HUES64 (cell line): ENCODE results near the gene RBFOX2.
"Not testable (repeated sequence)": the region's sequence is repeated elsewhere in the genome, so short reads cannot be mapped to it uniquely, and the experiment has no call there.

ENCODE experiments used
- H3K27ac ChIP-seq: 2 replicates; pipeline ENCODE4 v1.7.0; 2013; ENCODE audit warnings: low read depth, low read length, inconsistent platforms
- H3K27me3 ChIP-seq: 2 replicates; pipeline ENCODE4 v1.6.1; 2013; ENCODE audit warnings: mild to moderate bottlenecking, low read length; ENCODE audit not compliant: insufficient read depth
- H3K36me3 ChIP-seq: 2 replicates; pipeline ENCODE4 v1.6.1; 2013; ENCODE audit warnings: mild to moderate bottlenecking, low read length; ENCODE audit not compliant: insufficient read depth
- H3K4me1 ChIP-seq: 2 replicates; pipeline ENCODE4 v1.6.1; 2013; ENCODE audit warnings: mild to moderate bottlenecking, low read length, moderate library complexity; ENCODE audit not compliant: insufficient read depth
- H3K4me3 ChIP-seq: 2 replicates; pipeline ENCODE4 v1.5.1; 2013; ENCODE audit warnings: mild to moderate bottlenecking, low read length, moderate library complexity
- H3K9ac ChIP-seq: 2 replicates; pipeline ENCODE4 v1.6.1; 2013; ENCODE audit warnings: mild to moderate bottlenecking, low read depth, low read length
- H3K9me3 ChIP-seq: 2 replicates; pipeline ENCODE4 v1.6.1; 2013; ENCODE audit warnings: low read depth, low read length; ENCODE audit not compliant: insufficient read depth
- WGBS: fragments of 150-250, 120-280 bp; methylation state at CpG from one replicate; pipeline ENCODE4 v1.1.7; 2013; ENCODE audit warnings: missing lambda C conversion rate; 5-methylcytosine and 5-hydroxymethylcytosine counted together

RBFOX2 gene

GRCh38 chr22:35818897-35819296, 209.7 kb downstream of the RBFOX2 start:
- no peak overlapping the region for H3K4me3 ChIP-seq
- H3K9me3 ChIP-seq, result no peaks in the 10 kb centered on the region
- H3K36me3 ChIP-seq, result no peaks in the 10 kb centered on the region; the same call in 1 of the 2 replicates
- no CpG with 5 or more reads among the region's 1 CpG for WGBS
- H3K9ac ChIP-seq, result no peak overlapping the region
- H3K27me3 ChIP-seq, result no peaks in the 10 kb centered on the region
- no peak overlapping the region for H3K27ac ChIP-seq
- H3K4me1 ChIP-seq, result peaks cover 15% of the 10 kb centered on the region

DNA sequence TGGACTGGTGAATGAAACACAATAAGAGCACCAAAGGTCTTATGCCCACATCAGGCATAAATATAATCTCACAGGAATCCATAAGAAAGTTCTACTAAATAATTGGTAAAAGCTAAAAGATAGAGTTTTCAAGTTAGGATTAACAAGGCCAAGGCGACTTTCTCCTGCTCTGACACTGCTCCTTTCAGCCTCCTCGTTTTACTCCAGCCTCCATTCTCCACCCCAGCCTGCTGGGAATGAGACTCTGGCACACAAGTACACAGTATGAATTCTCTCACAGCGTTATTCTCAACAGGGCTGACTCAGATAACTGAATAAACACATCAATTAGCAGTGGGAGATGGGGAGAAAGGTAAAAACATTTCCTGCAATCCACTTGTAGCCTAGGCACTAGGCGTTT, 216.0 kb downstream of the RBFOX2 start:
- peaks cover 24% of the 10 kb centered on the region for H3K36me3 ChIP-seq
- H3K9ac ChIP-seq, result no peak overlapping the region
- H3K4me3 ChIP-seq, result no peak overlapping the region
- no peaks in the 10 kb centered on the region for H3K27me3 ChIP-seq
- H3K4me1 ChIP-seq, result no peaks in the 10 kb centered on the region
- H3K27ac ChIP-seq, result no peak overlapping the region
- 84% methylated on average over 3 of the region's 4 CpGs for WGBS
- no peaks in the 10 kb centered on the region for H3K9me3 ChIP-seq

DNA sequence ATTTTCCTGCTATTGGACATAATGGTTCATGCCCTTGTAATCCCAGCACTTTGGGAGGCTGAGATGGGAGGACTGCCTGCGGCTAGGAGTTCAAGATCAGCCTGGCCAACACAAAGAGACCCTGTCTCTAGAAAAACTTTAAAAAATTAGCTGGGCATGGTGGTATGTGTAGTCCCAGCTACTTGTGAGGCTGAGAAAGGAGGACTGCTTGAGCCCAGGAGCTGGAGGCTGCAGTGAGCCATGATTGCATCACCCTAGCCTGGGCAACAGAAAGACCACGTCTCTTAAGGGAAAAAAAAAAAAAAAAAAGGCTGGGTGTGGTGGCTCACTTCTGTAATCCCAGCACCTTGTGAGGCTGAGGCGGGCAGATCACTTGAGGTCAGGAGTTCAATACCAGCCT, 217.0 kb downstream of the RBFOX2 start:
- no peaks in the 10 kb centered on the region for H3K27me3 ChIP-seq
- H3K4me3 ChIP-seq, result no peak overlapping the region
- 85% methylated on average over 3 of the region's 3 CpGs for WGBS
- H3K36me3 ChIP-seq, result peaks cover 31% of the 10 kb centered on the region
- no peak overlapping the region for H3K9ac ChIP-seq
- H3K27ac ChIP-seq, result no peak overlapping the region
- no peaks in the 10 kb centered on the region for H3K9me3 ChIP-seq
- H3K4me1 ChIP-seq, result no peaks in the 10 kb centered on the region

DNA sequence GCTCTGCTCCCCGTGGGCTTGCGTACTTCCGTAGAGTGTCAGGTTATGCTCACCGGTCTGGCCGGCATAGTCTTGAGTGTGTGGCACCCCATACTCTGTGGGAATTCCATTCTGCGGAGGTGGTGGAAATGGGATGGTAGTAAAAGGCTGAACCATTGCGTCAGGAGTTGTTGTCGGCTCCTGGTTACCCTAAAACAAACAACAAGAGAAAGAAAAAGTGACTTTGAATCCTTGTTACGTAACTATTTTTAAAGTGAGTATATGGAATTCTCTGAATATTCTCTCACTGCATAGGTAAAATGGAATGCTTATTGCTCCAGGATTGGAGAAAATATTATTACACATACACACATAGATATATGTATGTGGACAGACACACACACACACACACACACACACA, 218.8 kb downstream of the RBFOX2 start:
- H3K36me3 ChIP-seq, result peaks cover 46% of the 10 kb centered on the region
- no peak overlapping the region for H3K9ac ChIP-seq
- H3K9me3 ChIP-seq, result no peaks in the 10 kb centered on the region
- no peak overlapping the region for H3K27ac ChIP-seq
- no peaks in the 10 kb centered on the region for H3K4me1 ChIP-seq
- H3K27me3 ChIP-seq, result no peaks in the 10 kb centered on the region
- 99% methylated on average over 8 of the region's 9 CpGs for WGBS
- H3K4me3 ChIP-seq, result no peak overlapping the region

GRCh38 chr22:35808377-35808776, 220.2 kb downstream of the RBFOX2 start:
- Histone ChIP-seq H3K9me3 (no peaks in the 10 kb centered on the region), H3K36me3 (peaks cover 46% of the 10 kb centered on the region), H3K27ac (no peak overlapping the region), H3K9ac (no peak overlapping the region), H3K4me1 (no peaks in the 10 kb centered on the region), H3K4me3 (no peak overlapping the region), H3K27me3 (no peaks in the 10 kb centered on the region)
- 96% methylated on average over 1 of the region's 2 CpGs for WGBS

GRCh38 chr22:35806668-35807067, 222.0 kb downstream of the RBFOX2 start:
- H3K9me3 ChIP-seq, H3K27me3 ChIP-seq, H3K27ac ChIP-seq, H3K4me1 ChIP-seq, H3K4me3 ChIP-seq, H3K9ac ChIP-seq: not testable (repeated sequence)
- WGBS, result 98% methylated on average over 8 of the region's 8 CpGs
- peaks cover 46% of the 10 kb centered on the region for H3K36me3 ChIP-seq

DNA sequence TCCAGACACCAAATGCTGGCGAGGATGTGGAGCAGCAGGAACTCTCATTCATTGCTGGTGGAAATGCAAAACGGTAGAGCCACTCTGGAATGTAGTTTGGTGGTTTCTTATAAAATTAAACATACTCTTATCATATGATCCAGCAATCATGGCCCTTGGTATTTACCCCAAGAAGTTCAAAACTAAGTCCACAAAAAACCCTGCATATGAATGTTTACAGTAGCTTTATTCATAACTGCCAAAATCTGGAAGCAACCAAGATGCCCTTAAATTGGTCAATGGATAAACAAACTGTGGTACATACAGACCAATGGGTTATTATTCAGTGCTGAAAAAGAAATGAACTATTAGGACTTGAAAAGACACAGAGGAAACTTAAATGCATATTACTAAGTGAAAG, 223.2 kb downstream of the RBFOX2 start:
- 100% methylated on average over 1 of the region's 2 CpGs for WGBS
- no peak overlapping the region for H3K4me3 ChIP-seq
- H3K27ac ChIP-seq, result no peak overlapping the region
- H3K4me1 ChIP-seq, result no peaks in the 10 kb centered on the region
- no peaks in the 10 kb centered on the region for H3K9me3 ChIP-seq
- no peak overlapping the region for H3K9ac ChIP-seq
- H3K27me3 ChIP-seq, result no peaks in the 10 kb centered on the region
- peaks cover 46% of the 10 kb centered on the region for H3K36me3 ChIP-seq

GRCh38 chr22:35804421-35804820, 224.2 kb downstream of the RBFOX2 start:
- no peak overlapping the region for H3K27ac ChIP-seq
- no peak overlapping the region for H3K9ac ChIP-seq
- WGBS, result 96% methylated on average over 1 of the region's 1 CpG
- no peaks in the 10 kb centered on the region for H3K27me3 ChIP-seq
- no peaks in the 10 kb centered on the region for H3K4me1 ChIP-seq
- no peak overlapping the region for H3K4me3 ChIP-seq
- no peaks in the 10 kb centered on the region for H3K9me3 ChIP-seq
- H3K36me3 ChIP-seq, result peaks cover 38% of the 10 kb centered on the region

DNA sequence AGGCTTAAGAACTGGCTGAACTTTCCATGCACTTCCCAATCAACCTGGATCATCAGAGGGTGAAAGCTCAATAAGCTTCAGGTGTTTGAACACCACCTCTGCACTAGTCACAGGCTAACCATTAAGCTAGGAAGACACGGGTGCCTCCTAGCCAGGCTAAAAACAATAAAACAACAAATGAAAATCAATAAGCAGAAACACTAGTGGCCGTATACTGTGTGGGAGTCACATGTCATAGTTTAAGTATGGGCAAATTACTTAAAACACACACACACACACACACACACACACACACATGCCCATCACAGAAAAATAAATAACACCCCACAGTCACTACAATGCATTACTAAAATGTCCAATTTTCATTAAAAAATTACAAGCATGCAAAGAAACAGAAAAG, 225.7 kb downstream of the RBFOX2 start:
- Histone ChIP-seq H3K9me3 (no peaks in the 10 kb centered on the region), H3K4me3 (no peak overlapping the region), H3K27ac (no peak overlapping the region), H3K36me3 (peaks cover 23% of the 10 kb centered on the region; the same call in 1 of the 2 replicates), H3K9ac (no peak overlapping the region), H3K27me3 (no peaks in the 10 kb centered on the region), H3K4me1 (no peaks in the 10 kb centered on the region)
- 88% methylated on average over 1 of the region's 2 CpGs for WGBS

DNA sequence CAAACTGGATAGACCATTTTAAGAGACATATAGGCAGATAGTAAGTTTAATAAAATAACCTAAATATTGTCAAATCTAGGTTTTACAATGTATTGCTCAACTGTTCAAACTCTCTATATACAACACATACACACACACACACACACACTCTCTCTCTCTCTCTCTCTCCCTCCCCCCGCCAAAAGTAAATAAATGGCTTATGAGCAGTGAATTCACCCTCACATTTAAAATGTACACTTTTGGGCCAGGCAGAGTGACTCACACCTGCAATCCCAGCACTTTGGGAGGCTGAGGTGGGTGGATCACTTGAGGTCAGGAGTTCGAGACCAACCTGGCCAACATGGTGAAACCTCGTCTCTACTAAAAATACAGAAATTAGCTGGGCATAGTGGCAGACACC, 227.3 kb downstream of the RBFOX2 start:
- H3K36me3 ChIP-seq, result peaks cover 21% of the 10 kb centered on the region; the same call in 1 of the 2 replicates
- H3K27ac ChIP-seq, H3K27me3 ChIP-seq, H3K4me1 ChIP-seq, H3K4me3 ChIP-seq, H3K9ac ChIP-seq, H3K9me3 ChIP-seq: not testable (repeated sequence)
- WGBS, result 96% methylated on average over 3 of the region's 3 CpGs

GRCh38 chr22:35799150-35799549, 229.5 kb downstream of the RBFOX2 start:
- Histone ChIP-seq H3K9me3 (peaks cover 4% of the 10 kb centered on the region; the same call in 1 of the 2 replicates), H3K4me1 (no peaks in the 10 kb centered on the region), H3K27me3 (no peaks in the 10 kb centered on the region), H3K36me3 (peaks cover 10% of the 10 kb centered on the region; the same call in 1 of the 2 replicates), H3K27ac (no peak overlapping the region), H3K4me3 (no peak overlapping the region), H3K9ac (no peak overlapping the region)
- 85% methylated on average over 1 of the region's 1 CpG for WGBS

DNA sequence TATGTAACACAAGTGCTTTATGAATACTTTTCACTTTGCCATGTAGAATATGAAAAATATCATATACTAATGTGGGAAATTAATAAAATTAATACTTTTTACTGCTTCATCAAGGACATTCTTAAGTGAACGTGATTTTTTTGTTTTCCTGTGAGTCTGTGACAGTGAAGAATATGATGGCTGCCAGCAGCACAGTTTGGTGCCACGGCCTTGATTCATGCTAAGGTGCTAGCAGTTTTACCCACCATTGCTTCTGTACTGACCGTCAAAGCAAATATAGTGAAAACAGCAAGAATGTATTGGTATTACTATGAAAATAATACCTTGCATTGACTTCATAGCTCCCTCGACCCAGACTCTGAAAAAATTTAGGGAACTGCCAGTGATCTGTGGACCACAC, 231.2 kb downstream of the RBFOX2 start:
- Histone ChIP-seq H3K4me3 (no peak overlapping the region), H3K27ac (no peak overlapping the region), H3K9me3 (peaks cover 4% of the 10 kb centered on the region; the same call in 1 of the 2 replicates), H3K9ac (no peak overlapping the region), H3K36me3 (peaks cover 10% of the 10 kb centered on the region; the same call in 1 of the 2 replicates), H3K4me1 (no peaks in the 10 kb centered on the region), H3K27me3 (no peaks in the 10 kb centered on the region)
- 91% methylated on average over 4 of the region's 4 CpGs for WGBS
